HG03097 (cell line): ENCODE data around the gene MSN.

ENCODE experiments used
- ATAC-seq: cut with Tn5 transposase; IDR thresholded peaks from one replicate; pipeline ENCODE4 v1.9.1; 2021; ENCODE audit not compliant: unreplicated experiment, low FRiP score

Gene MSN

DNA sequence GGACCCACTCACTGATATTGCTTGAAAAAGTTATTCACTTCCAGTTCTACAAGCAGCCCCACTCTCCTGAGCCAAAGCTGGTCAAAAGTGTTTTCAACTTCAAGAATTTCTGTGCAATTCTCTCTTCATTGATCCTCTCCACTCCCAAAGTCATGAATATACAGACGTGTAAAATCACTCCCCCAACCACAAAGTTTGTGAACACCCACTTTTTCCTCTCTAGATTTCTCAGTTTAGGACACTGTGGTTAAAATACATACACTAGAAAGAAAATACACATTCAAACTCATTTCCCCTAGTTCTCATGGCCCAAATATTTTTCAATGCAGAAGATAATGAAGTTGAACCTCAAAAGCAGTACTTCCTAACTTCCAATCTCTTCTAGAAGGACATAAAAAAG is 116.3 kb downstream of the MSN start:
- no peak for ATAC-seq
